MCF 10A (cell line): Measurements from ENCODE around the gene PRPF40A. TPM values are rescaled to one million over a fixed set of nuclear protein-coding genes. Genes with fewer than 3 reads are reported as not detected.
A peak's percentile ranks its signal among the peaks of the same experiment; 100 is the strongest.

ENCODE experiments used
- BruUV-seq: library from RNA; stranded (reverse); fragments of 400-500 nt; replicated peaks from 2 replicates; lab custom pipeline; 2021; lab: Mats Ljungman, UMichigan
- CTCF ChIA-PET: fragments of 300-600 bp; sonication (Branson Sonifier 250); formaldehyde crosslinking; extraction: SDS; loops from one replicate; lab custom pipeline; 2021; ENCODE audit warnings: antibody characterized with exemption, inconsistent platforms; lab: Yijun Ruan, JAX
- POLR2A ChIA-PET: fragments of 300-600, 350-650 bp; sonication (Branson Sonifier 250); formaldehyde crosslinking; extraction: SDS; loops from one replicate; lab custom pipeline; 2020; ENCODE audit warnings: antibody characterized with exemption, inconsistent platforms; lab: Yijun Ruan, JAX
- DNase-seq: peaks from one replicate; pipeline ENCODE4 v3.0.0-alpha.2; 2018; ENCODE audit not compliant: unreplicated experiment
- H3K27ac Mint-ChIP-seq: one replicate; pipeline ENCODE4 v1.8.0; 2022; ENCODE audit warnings: mild to moderate bottlenecking, low read depth, mixed read lengths; ENCODE audit not compliant: unreplicated experiment
- H3K27me3 Mint-ChIP-seq: one replicate; pipeline ENCODE4 v1.8.0; 2022; ENCODE audit warnings: mixed read lengths; ENCODE audit not compliant: insufficient read depth, unreplicated experiment
- H3K36me3 Mint-ChIP-seq: one replicate; pipeline ENCODE4 v1.8.0; 2022; ENCODE audit warnings: mild to moderate bottlenecking, moderate library complexity, mixed read lengths; ENCODE audit not compliant: insufficient read depth, unreplicated experiment
- H3K4me1 Mint-ChIP-seq: one replicate; pipeline ENCODE4 v1.8.0; 2022; ENCODE audit warnings: mixed read lengths; ENCODE audit not compliant: insufficient read depth, unreplicated experiment
- H3K4me3 Mint-ChIP-seq: one replicate; pipeline ENCODE4 v1.8.0; 2022; ENCODE audit warnings: mild to moderate bottlenecking, moderate library complexity, mixed read lengths; ENCODE audit not compliant: unreplicated experiment
- H3K9me3 Mint-ChIP-seq: one replicate; pipeline ENCODE4 v1.8.0; 2022; ENCODE audit warnings: mixed read lengths; ENCODE audit not compliant: unreplicated experiment
- intact Hi-C: fragments of 100-400 bp; cut with micrococcal nuclease; formaldehyde crosslinking; loops from 2 replicates; pipeline ENCODE4 v1.14.1; 2022
- total RNA-seq: library from RNA; stranded (reverse); gene quantifications from 2 replicates; pipeline ENCODE4 v1.2.3, GENCODE V29; 2022
- TF ChIP-seq, protein P1 (sequence below): fragments of 200-600 bp; IDR thresholded peaks from one replicate; pipeline ENCODE4 v1.8.0; 2022; ENCODE audit warnings: antibody characterized with exemption, mild to moderate bottlenecking; ENCODE audit not compliant: unreplicated experiment

PRPF40A gene
- total RNA-seq, 1 experiment from 2014 or later, result 140 TPM

DNA sequence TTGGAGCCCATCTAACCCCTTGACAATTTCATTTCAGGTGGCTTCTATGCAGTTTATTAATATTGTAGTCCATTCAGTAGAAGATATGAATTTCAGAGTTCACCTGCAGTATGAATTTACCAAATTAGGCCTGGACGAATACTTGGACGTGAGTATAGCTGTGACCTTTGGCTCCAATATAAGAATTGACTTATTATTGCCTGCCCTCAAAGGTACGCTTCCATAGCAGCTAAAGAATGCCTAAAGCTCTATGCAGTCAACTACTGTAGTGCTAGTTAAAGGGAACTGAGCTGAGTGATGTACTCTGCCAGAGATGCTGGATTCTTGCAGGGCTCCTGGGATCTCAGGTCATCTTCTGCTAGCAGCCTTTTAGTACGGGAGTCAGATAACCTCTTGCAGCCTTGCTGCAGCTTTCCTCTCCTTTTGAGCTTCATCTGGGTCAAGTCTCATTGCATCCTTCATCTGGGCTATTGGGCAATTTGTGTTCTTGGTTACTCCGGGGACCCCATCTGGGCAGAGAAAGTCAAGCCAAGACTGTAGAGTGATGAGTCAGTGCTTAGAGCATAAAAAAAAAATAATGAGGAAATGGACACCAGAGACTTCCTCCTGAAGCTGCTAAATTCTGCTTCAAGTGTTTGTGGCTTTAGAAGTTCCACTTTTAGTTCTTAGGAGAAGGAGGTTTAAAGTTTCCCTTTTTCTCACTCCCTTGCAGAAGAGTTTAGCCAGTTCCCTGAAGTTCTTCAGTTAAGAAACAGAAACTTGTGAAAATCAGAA is 105.6 kb downstream of the PRPF40A start:
- DNase-seq, result peak; percentile 81
- H3K4me3 Mint-ChIP-seq, result no peak overlapping the region
- H3K36me3 Mint-ChIP-seq, result peaks cover 38% of the 10 kb centered on the region
- CTCF ChIA-PET, result interaction anchor here (0.6 to 1.7 kb wide), 4 partner anchors 17 to 422 kb away, joined by 3 to 7 read pairs (median 4); no protein-coding TSS in a partner anchor
- H3K4me1 Mint-ChIP-seq, result peaks cover 6% of the 10 kb centered on the region
- no peaks in the 10 kb centered on the region for H3K27me3 Mint-ChIP-seq
- TF ChIP-seq, protein P1, sequence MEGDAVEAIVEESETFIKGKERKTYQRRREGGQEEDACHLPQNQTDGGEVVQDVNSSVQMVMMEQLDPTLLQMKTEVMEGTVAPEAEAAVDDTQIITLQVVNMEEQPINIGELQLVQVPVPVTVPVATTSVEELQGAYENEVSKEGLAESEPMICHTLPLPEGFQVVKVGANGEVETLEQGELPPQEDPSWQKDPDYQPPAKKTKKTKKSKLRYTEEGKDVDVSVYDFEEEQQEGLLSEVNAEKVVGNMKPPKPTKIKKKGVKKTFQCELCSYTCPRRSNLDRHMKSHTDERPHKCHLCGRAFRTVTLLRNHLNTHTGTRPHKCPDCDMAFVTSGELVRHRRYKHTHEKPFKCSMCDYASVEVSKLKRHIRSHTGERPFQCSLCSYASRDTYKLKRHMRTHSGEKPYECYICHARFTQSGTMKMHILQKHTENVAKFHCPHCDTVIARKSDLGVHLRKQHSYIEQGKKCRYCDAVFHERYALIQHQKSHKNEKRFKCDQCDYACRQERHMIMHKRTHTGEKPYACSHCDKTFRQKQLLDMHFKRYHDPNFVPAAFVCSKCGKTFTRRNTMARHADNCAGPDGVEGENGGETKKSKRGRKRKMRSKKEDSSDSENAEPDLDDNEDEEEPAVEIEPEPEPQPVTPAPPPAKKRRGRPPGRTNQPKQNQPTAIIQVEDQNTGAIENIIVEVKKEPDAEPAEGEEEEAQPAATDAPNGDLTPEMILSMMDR, result no peak
- BruUV-seq, result no TSS peak
- no peaks in the 10 kb centered on the region for H3K9me3 Mint-ChIP-seq
- POLR2A ChIA-PET, result interaction anchor here (1.1 to 1.2 kb wide), 2 partner anchors 22 to 40 kb away, joined by 3 to 4 read pairs; no protein-coding TSS in a partner anchor
- peak overlapping the region; percentile 20 for H3K27ac Mint-ChIP-seq
- intact Hi-C loops, result loop anchor here (10.0 kb wide), 1 partner anchor 277 kb away; the partner anchor contains the start of gene FMNL2

DNA sequence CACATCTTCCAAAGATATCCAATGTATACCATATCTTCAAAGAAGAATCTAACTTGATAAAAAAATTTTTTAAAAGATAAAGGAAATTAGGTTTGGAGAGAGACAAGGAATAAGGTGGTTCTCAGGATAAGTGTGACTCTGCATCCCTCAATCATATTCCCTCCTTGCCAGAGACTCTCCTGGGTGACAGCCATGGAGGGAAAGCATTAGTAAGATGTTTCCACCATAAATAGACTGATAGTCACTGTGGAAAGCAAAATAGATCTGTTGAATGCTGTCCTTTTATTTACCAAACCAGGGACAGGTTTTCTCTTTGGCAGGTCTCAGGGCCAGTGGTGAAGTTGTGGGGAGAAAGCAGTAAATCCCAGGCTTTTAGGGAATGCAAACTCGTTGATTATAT is 107.6 kb downstream of the PRPF40A start:
- no TSS peak for BruUV-seq
- no peak for DNase-seq
- peaks cover 6% of the 10 kb centered on the region for H3K4me1 Mint-ChIP-seq
- no peaks in the 10 kb centered on the region for H3K9me3 Mint-ChIP-seq
- POLR2A ChIA-PET, result interaction anchor here (1.0 kb wide), 1 partner anchor 9 kb away, joined by 4 read pairs; no protein-coding TSS in a partner anchor
- intact Hi-C loops, result loop anchor here (10.0 kb wide), 1 partner anchor 275 kb away; the partner anchor contains the start of gene FMNL2
- H3K27ac Mint-ChIP-seq, result no peak overlapping the region
- no peak overlapping the region for H3K4me3 Mint-ChIP-seq
- H3K36me3 Mint-ChIP-seq, result peaks cover 31% of the 10 kb centered on the region
- TF ChIP-seq, protein P1, result no peak
- CTCF ChIA-PET, result interaction anchor here (0.6 to 0.8 kb wide), 2 partner anchors 12 to 27 kb away, joined by 3 to 4 read pairs; no protein-coding TSS in a partner anchor
- no peaks in the 10 kb centered on the region for H3K27me3 Mint-ChIP-seq

DNA sequence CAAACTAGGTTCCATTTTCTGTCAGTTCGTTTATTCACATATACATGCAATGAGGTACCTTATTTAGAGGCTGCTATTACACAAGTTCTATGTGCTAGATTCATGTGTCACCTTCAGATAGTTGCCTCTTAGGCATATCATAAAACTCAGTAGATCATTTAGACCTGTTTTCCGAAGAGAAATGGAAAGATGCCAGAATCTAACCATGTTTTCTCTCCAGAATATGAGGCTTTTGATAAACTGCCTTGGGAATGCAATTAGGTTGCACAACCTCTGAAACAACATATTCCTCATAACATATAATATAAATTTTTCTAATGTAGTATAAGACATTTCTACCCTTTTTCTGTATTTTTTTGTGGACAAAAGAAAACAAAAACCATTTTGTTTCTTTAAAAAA is 108.1 kb downstream of the PRPF40A start:
- peaks cover 27% of the 10 kb centered on the region for H3K36me3 Mint-ChIP-seq
- ChIA-PET CTCF (interaction anchor here (0.6 to 0.8 kb wide), 2 partner anchors 12 to 27 kb away, joined by 3 to 4 read pairs; no protein-coding TSS in a partner anchor), POLR2A (interaction anchor here (1.0 kb wide), 1 partner anchor 9 kb away, joined by 4 read pairs; no protein-coding TSS in a partner anchor)
- intact Hi-C loops, result no loop called here
- H3K4me1 Mint-ChIP-seq, result peaks cover 6% of the 10 kb centered on the region
- DNase-seq, result no peak
- H3K27me3 Mint-ChIP-seq, result no peaks in the 10 kb centered on the region
- no TSS peak for BruUV-seq
- H3K27ac Mint-ChIP-seq, result no peak overlapping the region
- TF ChIP-seq, protein P1, result no peak
- H3K9me3 Mint-ChIP-seq, result no peaks in the 10 kb centered on the region
- H3K4me3 Mint-ChIP-seq, result no peak overlapping the region

DNA sequence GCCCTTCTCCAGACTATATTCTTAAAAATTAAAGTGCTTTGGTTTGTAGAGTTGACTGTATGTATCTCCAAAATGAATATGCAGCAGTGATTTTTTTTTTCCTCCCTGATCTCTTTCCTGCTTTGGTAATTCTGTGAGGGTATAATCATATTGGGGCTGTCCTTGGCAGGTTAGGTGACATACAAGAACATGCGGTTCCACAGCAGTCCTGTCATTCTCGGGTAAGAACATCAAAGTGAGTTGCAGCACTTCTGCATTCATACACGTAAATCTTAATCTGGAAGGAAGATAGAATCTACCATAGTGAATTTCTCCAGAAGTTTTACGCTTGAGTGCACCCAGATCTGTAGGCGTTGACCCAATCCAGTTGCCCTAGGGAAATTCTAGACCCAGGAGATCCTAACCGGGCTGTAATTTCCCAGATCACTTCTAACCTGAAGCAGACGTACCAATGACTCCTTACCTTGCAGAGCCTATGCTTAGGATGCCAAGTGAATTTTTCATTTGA is 109.4 kb downstream of the PRPF40A start:
- H3K36me3 Mint-ChIP-seq, result peaks cover 19% of the 10 kb centered on the region
- TF ChIP-seq, protein P1, result no peak
- intact Hi-C loops, result no loop called here
- H3K27me3 Mint-ChIP-seq, result no peaks in the 10 kb centered on the region
- CTCF ChIA-PET, result no interaction called here
- H3K4me1 Mint-ChIP-seq, result peaks cover 6% of the 10 kb centered on the region
- H3K27ac Mint-ChIP-seq, result no peak overlapping the region
- no peaks in the 10 kb centered on the region for H3K9me3 Mint-ChIP-seq
- no TSS peak for BruUV-seq
- POLR2A ChIA-PET, result no interaction called here
- no peak for DNase-seq
- no peak overlapping the region for H3K4me3 Mint-ChIP-seq
